DMS153 treated with DMSO at 0.1 percent for 48 hours (cell line): Measurements from ENCODE around the gene LAPTM5.

ENCODE experiments used
- DNase-seq: peaks from one replicate; lab custom pipeline; 2025; ENCODE audit not compliant: unreplicated experiment; lab: John Stamatoyannopoulos, UW

The LAPTM5 gene

GRCh38 chr1:30756545-30757351 lies 826 bp downstream of the LAPTM5 start:
- DNase-seq: no peak

GRCh38 chr1:30756206-30756544 lies 1.4 kb downstream of the LAPTM5 start:
- no peak for DNase-seq

- DNase-seq: no peak
These were observed 1.8 kb downstream of the LAPTM5 start for GRCh38 chr1:30755746-30756145.

- DNase-seq: no peak
These were observed 2.2 kb downstream of the LAPTM5 start for GRCh38 chr1:30755334-30755733.

- DNase-seq: no peak
These were observed 2.8 kb downstream of the LAPTM5 start for GRCh38 chr1:30754684-30755171.

DNA sequence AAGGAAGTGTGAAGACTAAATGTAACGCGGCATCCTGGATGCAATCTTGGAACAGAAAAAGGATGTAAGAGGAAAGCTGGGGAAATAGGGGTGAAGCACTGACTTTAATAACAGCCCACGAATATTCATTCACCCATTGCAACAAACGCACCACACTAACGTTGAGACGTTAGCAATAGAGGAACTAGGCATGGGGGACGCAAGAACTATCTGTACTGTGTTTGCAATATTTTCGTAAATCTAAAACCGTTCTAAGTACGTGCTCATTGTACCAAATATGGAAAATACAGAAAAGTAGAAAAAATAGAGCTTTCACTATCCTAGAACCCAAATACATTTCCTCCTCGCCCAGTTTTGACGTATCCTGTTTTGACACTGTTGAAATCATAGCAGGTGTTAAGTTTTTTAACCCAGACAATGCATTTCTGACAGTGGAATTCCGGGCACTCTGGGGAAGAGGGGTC lies 3.9 kb downstream of the LAPTM5 start:
- no peak for DNase-seq

DNA sequence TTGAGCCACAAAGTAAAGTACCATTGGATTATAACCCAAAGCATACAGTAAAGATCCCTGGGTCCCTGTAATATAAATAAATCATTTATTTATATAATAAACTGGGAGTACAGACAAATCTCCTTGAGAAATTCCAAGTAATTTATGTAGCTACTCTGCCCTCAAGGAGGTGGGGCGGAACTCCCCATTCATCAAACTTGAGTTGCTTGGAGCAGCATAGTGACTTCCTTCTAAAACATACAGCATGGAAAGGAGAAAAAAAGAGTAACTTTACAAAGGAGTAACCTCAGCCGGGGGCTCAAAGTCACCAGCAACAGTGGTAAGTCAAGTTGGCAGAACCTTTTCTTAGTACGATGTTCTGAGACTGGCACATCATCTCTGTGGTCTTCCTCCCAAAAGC lies 4.5 kb downstream of the LAPTM5 start:
- DNase-seq: no peak

DNA sequence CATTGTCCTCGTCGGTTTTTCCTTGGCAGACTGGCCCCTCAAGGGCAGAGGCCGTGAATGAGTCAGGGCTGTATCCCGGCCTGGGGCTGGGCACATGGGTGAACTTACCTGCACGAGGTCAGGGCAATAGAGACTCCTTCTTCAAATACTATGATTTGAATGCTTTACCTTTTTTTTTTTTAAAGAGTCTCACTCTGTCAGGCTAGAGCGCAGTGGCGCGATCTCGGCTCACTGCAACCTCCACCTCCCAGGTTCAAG lies 5.0 kb downstream of the LAPTM5 start:
- DNase-seq: no peak

- DNase-seq: no peak
These were observed 5.5 kb downstream of the LAPTM5 start for GRCh38 chr1:30751830-30752650.

GRCh38 chr1:30750731-30751291 lies 6.8 kb downstream of the LAPTM5 start:
- DNase-seq: peak; percentile 44

DNA sequence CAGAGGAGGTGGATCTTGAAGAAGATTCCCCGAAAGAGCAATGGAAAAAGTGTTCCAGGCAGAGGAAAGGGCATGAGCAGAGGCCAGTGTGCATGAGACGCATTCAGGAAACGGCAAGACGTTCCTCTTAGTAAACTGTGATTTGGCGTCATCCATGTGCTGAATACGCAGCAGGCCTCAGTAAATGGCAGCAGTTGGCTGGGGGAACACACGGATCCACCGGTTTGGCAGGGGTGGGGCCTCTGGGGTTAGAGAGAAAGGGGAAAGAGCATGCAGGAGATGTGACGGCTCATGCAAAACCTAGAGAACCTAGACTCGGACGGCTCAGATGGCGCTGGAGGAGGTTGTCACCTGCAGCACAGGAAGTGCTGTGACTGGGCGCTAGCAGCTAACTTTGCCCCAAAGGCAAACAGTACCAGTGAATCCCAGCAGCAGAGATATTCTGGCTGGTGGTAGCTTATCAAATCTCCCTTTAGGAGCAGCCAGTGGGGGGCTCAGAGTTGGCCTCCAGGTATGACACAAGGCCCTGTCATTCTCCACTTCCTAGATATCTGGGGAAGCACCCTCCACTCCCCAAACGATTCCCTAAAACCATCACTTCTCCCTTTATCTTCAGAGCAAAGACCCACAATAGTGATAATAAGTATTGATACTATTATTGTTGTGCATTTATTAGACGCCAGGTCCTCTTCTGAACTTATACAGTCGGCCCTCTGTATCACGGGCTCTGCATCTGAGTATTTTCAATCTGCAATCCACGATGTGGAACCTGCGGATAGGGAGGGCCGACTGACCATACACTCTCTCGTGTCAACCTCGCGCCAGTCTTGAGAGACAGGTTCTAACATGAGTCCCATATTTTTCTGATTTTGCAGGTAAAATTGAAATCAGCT lies 7.6 kb downstream of the LAPTM5 start:
- peak; percentile 69 for DNase-seq

GRCh38 chr1:30748699-30749401 lies 8.7 kb downstream of the LAPTM5 start:
- DNase-seq: peak; percentile 76

- peak; percentile 97 for DNase-seq
These were observed 9.4 kb downstream of the LAPTM5 start for GRCh38 chr1:30748098-30748698.

DNA sequence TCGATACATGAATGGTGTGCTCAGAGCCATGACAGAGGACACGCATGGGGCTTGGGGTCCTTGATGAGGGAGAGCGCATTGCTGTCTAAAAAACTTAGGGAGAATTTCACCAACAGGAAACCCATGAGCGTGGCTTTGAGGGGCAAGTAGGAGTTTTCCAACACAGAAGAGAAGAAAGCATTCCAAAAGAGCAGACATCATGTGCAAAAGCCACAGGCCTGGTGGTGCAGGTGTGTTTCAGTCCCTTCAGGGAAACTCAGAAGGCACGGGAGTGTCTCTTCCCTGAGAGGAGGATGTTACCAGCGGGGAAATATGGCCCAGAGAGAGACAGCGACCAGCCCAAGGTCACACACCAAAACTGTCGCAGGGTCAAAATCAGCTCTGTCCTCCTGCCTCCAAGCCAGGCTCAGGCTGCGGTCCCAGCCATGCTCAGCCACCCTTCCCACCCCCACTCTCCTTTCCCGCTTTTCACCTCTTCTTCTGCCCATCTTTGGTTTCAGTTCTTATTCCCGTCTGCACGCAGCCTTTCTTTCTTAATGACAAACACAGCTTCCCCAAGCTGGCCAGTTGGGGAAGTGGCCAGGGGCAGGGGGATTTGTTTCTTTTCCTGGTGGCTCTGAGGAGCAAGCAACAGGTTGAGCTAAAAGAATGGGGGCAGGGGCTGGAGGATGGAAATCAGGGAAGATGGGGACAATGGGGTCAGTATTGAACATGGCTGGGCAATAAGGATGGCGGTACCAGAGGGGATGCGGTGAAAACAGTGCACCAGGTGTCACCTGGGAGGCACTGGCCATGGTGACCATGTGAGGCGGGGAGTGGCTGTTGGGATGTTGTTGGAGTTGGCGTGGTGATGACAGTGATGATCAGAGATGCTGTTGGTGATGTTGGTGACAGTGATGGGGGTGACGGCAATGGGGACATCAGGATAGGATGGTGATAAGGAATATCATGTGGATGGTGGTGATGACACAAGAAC lies 10.3 kb downstream of the LAPTM5 start:
- no peak for DNase-seq

DNA sequence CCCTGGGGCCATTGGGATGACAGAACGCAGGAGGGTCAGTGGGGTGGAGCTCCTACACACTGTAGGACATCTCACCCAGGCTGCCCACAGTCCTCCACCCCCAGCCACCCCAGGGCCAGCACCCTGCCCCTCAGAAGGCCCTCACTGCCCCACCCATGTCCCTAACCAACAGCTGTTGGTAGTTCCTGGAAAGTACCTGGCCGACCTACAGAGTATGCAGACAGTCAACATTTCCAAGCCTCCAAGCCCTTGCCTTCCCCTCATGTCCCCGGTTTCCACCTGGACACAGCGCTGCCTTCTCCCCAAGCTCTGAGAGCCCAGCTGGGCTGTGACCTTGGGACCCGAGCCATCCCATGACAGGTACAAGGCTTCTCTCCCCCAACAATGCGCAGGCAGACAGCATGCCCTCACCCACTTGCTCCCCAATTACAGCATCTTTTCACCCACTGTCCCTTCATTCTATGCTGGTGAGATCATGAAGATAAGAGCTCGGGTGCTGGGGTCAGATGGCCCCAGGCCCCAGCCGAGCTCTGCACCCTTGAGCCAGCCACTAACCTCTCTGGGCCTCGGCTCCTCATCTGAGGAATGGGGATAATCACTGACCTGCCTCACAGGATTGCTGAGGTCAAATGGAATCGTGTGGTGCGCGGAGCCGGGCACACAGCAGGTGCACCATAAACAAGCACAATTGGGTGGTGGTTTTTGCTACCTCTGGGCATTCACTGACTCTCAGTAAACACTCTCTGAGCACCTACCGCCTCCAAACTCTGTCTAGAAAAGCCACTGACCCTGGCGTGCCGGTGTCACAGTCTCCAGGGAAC lies 11.2 kb downstream of the LAPTM5 start:
- peak; percentile 55 for DNase-seq

DNA sequence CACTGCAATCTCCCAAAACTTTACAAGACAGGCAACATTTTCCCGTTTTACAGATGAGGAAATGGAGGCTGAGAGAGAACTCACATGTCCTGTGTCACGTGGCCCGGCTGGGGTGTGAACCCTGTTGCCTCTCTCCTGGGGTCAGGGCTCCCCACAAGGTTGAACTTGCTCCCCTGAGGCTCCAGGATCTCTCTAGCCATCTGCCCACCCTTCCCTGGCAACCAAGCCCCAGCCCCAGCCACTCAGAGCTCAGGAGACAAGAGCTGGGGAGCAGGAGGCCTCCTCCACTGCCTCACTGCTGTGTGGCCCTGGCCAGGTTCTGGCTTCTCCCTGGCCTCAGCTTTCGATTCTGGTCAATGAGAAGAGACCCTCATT lies 11.8 kb downstream of the LAPTM5 start:
- DNase-seq: no peak

- DNase-seq: no peak
These were observed 12.3 kb downstream of the LAPTM5 start for GRCh38 chr1:30745156-30745833.
